Measurements from ENCODE around the gene TMEM140. TPM values are rescaled to one million over a fixed set of nuclear protein-coding genes. Genes with fewer than 3 reads are reported as not detected.
A peak's percentile ranks its signal among the peaks of the same experiment; 100 is the strongest.

The TMEM140 gene
- total and polyA plus RNA-seq, 4 donors: 16.1 to 35.2 (median 18.6) TPM

DNA sequence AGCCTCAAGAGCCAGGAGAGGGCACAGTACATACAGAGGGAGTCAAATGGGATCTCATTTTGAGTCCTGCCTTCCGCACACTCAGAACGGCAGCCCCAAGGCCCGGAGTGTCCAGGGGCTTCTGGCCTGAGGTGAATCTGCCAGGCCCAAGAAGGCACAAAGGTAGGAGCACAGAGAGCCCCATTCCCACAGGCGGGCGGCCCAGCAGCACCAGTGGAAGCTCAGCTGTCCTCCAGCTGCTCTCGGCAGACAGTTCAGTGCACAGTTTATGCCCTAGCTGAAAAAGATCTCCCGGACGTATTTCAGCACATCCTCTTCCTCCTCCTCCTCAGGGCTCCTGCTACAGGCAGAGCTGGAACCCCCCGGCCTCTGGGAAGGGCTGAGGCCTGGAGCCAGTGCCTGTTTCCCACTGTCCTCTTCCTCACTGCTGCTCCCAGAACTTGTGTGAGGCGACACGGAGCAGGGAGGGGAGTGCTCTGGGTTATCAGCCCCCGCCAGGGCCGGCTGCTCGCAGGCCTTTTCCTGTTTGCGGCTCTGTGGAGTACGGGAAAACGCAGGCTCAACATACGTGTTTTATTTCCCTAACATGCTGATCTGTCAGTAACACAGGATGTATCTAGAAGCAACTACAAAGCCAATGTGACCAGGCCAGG lies 18.6 kb downstream of the TMEM140 start:
- Histone ChIP-seq H3K9me3 (ENCODE audit: control insufficient read depth in 4 of 4, insufficient read depth in 3 of 4, low read length in 3 of 4) (no peaks in the 10 kb centered on the region), H3K4me1 (ENCODE audit: control insufficient read depth in 5 of 5, insufficient read depth in 5 of 5, low read length in 5 of 5) (peaks cover 0 to 45% (median 7%) of the 10 kb centered on the region in 5 donors), H3K27ac (ENCODE audit: low read depth in 1 of 2, low read length in 1 of 2) (peak overlapping the region in 1 of 2 donors; percentile 81), H3K36me3 (ENCODE audit: control insufficient read depth in 4 of 4, insufficient read depth in 4 of 4, low read length in 4 of 4) (peaks cover 0 to 40% (median 25%) of the 10 kb centered on the region in 4 donors), H3K4me3 (no peak overlapping the region), H3K27me3 (ENCODE audit: control insufficient read depth in 3 of 3, insufficient read depth in 3 of 3, low read length in 2 of 3) (no peaks in the 10 kb centered on the region), H3K9ac (ENCODE audit: insufficient read depth in 1 of 2, low read length in 2 of 2) (no peak overlapping the region)
- TF ChIP-seq, protein P1, sequence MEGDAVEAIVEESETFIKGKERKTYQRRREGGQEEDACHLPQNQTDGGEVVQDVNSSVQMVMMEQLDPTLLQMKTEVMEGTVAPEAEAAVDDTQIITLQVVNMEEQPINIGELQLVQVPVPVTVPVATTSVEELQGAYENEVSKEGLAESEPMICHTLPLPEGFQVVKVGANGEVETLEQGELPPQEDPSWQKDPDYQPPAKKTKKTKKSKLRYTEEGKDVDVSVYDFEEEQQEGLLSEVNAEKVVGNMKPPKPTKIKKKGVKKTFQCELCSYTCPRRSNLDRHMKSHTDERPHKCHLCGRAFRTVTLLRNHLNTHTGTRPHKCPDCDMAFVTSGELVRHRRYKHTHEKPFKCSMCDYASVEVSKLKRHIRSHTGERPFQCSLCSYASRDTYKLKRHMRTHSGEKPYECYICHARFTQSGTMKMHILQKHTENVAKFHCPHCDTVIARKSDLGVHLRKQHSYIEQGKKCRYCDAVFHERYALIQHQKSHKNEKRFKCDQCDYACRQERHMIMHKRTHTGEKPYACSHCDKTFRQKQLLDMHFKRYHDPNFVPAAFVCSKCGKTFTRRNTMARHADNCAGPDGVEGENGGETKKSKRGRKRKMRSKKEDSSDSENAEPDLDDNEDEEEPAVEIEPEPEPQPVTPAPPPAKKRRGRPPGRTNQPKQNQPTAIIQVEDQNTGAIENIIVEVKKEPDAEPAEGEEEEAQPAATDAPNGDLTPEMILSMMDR (IDR thresholded peaks at IDR 0.05; ENCODE audit: control extremely low read depth, extremely low read depth): no peak
- DNase-seq (peak in 2 of 3 donors; percentile 33 to 43), ATAC-seq (ENCODE audit: insufficient read depth, low FRiP score) (no peak)
- whole genome bisulfite sequencing, 2 donors: 41 to 58% methylated on average over 18 of the region's 18 CpGs

- Histone ChIP-seq H3K4me3 (no peak overlapping the region), H3K27me3 (ENCODE audit: control insufficient read depth in 3 of 3, insufficient read depth in 3 of 3, low read length in 2 of 3) (no peaks in the 10 kb centered on the region), H3K9ac (ENCODE audit: insufficient read depth in 1 of 2, low read length in 2 of 2) (no peak overlapping the region), H3K4me1 (ENCODE audit: control insufficient read depth in 5 of 5, insufficient read depth in 5 of 5, low read length in 5 of 5) (peaks cover 0 to 41% (median 7%) of the 10 kb centered on the region in 5 donors), H3K36me3 (ENCODE audit: control insufficient read depth in 4 of 4, insufficient read depth in 4 of 4, low read length in 4 of 4) (peaks cover 0 to 40% (median 25%) of the 10 kb centered on the region in 4 donors), H3K9me3 (ENCODE audit: control insufficient read depth in 4 of 4, insufficient read depth in 3 of 4, low read length in 3 of 4) (no peaks in the 10 kb centered on the region), H3K27ac (ENCODE audit: low read depth in 1 of 2, low read length in 1 of 2) (peak overlapping the region in 1 of 2 donors; percentile 81)
- TF ChIP-seq, protein P1 (IDR thresholded peaks at IDR 0.05; ENCODE audit: control extremely low read depth, extremely low read depth): no peak
- DNase-seq (no peak), ATAC-seq (ENCODE audit: insufficient read depth, low FRiP score) (no peak)
- 56 to 63% methylated on average over 12 of the region's 12 CpGs for WGBS, 2 donors
Measured at GRCh38 chr7:135167365-135167917, 19.6 kb downstream of the TMEM140 start.

GRCh38 chr7:135168001-135168400 lies 20.1 kb downstream of the TMEM140 start:
- no peaks in the 10 kb centered on the region for H3K27me3 ChIP-seq (ENCODE audit: control insufficient read depth in 3 of 3, insufficient read depth in 3 of 3, low read length in 2 of 3)
- H3K4me3 ChIP-seq: no peak overlapping the region
- ATAC-seq (ENCODE audit: insufficient read depth, low FRiP score) (no peak), DNase-seq (no peak)
- H3K9ac ChIP-seq (ENCODE audit: insufficient read depth in 1 of 2, low read length in 2 of 2): no peak overlapping the region
- WGBS, 2 donors: 39 to 42% methylated on average over 6 to 9 of the region's 9 CpGs
- H3K27ac ChIP-seq (ENCODE audit: low read depth in 1 of 2, low read length in 1 of 2): peak overlapping the region in 1 of 2 donors; percentile 81
- TF ChIP-seq, protein P1 (IDR thresholded peaks at IDR 0.05; ENCODE audit: control extremely low read depth, extremely low read depth): no peak
- H3K9me3 ChIP-seq (ENCODE audit: control insufficient read depth in 4 of 4, insufficient read depth in 3 of 4, low read length in 3 of 4): no peaks in the 10 kb centered on the region
- H3K36me3 ChIP-seq (ENCODE audit: control insufficient read depth in 4 of 4, insufficient read depth in 4 of 4, low read length in 4 of 4): peaks cover 0 to 40% (median 25%) of the 10 kb centered on the region in 4 donors
- H3K4me1 ChIP-seq (ENCODE audit: control insufficient read depth in 5 of 5, insufficient read depth in 5 of 5, low read length in 5 of 5): peaks cover 0 to 41% (median 7%) of the 10 kb centered on the region in 5 donors

All from lung (tissue), 12 donors.